GM19193 (cell line): ENCODE measurements around the gene TCF25.
A peak's percentile ranks its signal among the peaks of the same experiment; 100 is the strongest.

Experiments used
- POLR2A ChIP-seq: IDR thresholded peaks from 4 replicates; pipeline ENCODE4 v1.6.1; 2011; ENCODE audit not compliant: insufficient read depth, insufficient read length; ENCODE audit errors: extremely low read depth

The TCF25 gene

DNA sequence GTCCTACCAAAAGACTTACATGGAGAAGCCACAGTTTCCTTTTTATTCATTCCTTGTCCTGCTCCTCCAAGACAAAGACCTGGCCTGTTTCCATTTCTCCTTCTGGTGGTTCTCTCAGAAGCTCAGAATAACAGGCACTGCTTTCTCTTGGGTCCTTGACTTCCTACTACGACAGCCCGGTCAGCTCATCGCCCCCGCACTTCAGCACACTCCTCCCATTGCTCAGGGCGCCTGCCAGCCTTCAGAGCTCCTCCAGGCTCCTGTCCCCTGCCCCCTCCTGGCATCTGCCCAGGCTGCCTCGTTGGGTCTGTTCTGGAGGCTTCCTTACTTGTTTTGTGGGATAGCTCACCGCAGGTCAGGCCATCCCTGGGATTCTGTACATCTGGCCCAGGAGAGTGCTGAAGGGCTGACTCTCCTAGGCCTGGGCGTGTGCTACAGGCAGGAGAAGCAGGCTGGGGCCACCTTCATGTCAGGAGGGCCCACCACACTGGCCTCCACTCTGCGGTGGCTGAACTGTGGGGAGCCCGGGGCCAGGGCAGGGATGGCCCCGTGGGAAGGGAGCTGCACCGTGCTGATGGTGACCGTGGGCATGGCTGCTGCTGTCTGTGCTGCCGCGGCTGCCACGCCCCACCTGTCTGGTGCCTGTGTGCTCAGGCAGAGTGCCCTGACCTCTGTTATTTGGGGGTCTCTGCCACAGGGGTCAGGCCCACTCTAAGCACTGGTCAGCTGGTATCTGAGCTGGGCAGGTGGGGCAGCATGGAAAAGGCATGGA, 17.7 kb downstream of the TCF25 start:
- TF ChIP-seq POLR2A = no peak

DNA sequence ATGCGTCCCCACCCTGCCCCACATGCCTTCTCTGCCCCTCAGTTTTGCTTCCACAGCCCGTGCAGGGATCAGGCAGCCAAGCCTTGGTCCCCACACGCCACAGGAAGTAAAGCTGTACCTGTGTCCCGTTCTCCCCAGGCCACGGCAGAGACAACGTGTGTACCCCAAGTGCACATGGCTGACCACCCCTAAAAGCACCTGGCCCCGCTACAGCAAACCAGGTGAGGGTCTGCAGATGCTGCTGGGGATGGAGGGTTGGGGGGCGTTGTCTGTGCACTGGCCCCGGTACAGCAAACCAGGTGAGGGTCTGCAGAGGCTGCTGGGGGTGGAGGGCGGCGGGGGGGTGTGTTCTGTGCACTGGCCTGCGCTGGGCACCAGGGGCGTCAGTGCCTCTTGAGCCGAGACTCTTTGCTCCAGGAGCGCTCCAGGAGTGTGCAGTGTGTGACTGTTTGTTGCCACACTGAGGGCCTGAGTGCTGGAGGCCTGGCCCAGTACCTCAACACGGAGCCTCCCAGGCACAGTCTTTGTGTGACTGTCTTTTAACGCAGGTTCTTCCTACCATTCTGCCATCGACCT, 18.8 kb downstream of the TCF25 start:
- no peak for TF ChIP-seq POLR2A

DNA sequence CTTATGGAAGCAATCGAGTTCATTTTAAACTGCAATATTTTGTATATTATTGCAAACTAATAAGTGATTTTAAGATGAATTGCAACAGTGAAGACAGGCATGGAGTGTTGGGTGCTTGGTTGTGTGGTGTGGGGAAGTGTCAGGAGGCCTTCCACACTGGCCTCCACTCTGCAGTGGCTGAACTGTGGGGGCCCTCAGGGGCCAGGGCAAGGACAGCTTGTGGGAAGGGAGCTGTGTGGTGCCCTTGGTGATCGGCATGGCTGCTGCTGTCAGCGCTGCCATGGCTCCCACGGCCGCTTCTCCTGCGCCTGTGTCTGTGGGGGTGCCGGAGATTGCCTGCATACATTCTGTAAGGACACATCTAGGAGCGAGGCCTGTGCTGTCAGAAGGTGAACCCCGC, 19.2 kb downstream of the TCF25 start:
- TF ChIP-seq POLR2A = no peak

DNA sequence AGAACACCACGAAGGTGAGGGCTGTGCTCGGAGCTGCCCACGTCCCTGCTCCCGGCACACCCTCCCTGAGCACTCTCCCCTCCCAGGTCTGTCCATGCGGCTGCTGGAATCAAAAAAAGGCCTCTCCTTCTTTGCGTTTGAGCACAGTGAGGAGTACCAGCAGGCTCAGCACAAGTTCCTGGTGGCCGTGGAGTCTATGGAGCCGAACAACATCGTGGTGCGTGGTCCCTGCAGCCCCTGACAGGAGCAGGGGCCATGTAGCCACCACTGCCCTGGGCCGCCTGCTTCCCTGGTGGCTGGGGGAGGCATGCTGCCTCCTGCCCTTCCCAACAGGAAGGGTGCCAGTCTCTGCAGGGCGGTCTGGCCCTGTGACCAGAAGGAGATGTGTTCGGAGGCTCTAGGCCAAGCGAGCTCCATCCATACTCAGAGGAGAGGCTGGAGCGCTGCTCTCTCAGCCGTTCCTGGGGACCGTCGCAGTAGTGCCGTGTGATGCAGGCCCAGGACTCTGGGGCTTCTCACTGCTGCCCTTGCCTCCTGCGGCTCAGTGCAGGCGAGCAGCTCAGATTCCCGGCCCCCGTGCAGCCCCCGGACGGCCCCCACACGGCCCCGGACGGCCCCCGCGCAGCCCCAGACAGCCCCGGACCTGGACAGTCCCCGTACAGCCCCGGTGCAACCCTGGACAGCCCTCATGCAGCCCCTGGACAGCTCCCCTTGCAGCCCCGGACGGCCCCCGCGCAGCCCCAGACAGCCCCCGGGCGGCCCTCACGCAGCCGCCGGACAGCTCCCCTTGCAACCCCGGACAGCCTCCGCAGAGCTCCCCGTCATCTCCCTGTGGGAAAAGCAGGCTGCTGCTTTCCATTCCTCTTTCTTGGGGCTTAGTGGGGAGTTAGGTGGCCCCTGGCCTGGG, 20.5 kb downstream of the TCF25 start:
- no peak for TF ChIP-seq POLR2A

DNA sequence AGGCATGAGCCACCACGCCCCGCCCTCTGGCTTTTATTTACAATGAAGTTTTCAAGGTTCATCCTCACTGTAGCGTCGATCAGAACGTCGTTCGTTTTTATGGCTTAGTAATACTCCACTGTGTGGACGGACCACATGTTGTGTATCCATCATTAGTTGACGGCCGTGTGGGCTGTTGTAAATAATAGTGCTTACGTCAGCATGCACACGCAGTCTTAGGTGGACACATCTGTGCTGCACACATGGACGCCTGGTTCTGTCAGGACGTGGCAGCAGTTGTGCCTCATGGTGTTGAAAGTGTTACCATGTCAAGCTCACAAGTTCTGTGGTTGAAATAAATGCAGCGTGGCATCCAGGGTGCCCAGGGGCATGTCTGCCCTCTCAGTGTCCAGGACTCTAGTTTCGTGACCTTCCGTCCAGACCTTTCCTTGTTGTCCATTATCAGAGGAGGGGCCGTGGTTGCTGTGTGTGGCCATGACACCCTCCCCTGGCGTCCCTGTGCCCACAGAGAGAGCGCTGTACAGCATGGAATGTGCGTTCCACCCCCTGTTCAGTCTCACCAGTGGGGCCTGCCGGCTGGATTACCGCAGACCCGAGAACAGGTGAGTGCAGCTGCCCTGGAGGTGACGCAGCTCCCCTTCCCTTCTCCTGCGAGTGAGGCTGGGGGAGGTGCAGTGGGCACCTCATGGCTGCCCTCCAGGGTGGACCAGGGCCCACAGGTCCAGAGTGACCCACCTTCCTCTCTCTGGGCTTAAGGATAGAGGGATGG, 22.3 kb downstream of the TCF25 start:
- TF ChIP-seq POLR2A = no peak

DNA sequence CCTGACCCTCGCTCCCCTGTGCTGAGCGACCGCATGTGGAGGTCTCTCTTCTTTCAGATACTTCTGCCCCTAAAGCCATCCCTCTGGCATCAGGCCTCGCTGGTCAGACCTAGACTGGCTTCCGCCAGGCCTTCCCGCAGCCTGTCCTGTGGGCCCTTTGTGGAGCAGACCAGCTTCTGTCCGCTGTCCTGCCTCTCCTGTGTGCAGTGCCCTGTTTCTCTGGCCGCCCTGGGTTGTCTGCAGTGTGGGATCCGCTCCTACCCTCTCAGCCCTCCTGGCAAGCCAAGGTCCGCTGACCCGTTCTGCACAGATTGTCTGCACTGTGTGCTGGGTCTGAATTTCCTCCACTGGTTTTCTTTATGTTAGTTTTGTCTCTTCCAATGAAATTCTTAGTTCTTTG, 23.8 kb downstream of the TCF25 start:
- no peak for TF ChIP-seq POLR2A

DNA sequence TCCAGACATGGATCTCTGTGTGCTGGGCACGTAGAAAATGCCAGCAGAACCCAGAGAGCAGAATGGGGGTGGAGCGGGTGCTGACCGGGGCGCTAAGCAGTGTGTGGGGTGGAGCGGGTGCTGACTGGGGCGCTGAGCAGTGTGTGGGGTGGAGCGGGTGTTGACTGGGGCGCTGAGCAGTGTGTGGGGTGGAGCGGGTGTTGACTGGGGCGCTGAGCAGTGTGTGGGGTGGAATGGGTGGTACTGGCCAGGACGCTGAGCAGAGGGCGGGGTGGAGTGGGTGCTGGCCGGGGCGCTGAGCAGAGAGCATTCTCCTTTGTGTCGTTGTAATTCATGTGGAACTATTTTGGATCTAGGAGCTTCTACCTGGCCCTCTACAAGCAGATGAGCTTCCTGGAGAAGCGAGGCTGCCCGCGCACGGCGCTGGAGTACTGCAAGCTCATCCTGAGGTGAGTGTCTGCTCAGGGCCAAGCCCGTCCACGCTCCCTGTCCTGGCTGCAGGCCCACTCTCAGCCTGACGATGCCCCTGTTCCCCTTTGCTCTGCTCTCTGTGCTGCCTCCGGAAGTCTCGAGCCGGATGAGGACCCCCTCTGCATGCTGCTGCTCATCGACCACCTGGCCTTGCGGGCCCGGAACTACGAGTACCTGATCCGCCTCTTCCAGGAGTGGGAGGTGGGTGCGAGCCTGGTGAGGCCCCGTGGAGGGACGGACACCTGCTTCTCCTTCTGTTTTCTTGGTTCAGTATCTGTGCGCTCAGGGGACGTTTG, 25.0 kb downstream of the TCF25 start:
- TF ChIP-seq POLR2A = no peak

DNA sequence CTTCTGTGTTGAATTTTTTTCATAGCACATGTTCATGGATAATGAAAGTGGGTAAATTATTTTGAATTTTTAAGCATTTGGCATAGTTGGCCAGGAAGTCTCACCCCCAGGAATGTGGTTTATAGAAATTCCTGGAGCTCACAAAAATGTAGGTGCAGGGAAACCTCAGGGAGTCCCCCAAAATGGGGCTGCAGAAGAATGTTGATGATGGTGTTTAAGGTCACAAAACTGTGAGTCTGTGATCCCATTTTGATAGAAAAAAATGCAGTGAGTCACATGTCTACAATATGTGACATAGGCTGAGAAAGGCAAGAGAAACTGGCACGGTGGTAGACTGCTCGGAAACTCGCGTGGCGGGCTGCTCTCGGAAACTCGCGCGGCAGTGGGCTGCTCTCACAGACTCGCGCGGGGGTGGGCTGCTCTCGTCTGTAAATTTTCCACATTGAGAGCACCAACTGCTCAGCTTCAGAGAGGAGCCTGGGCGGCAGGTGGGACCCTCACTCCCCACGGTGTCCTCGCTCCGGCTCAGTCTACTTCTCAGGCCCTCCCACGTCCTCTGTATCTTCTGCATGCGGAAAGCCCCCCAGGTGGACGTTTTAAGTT, 26.6 kb downstream of the TCF25 start:
- TF ChIP-seq POLR2A = no peak

DNA sequence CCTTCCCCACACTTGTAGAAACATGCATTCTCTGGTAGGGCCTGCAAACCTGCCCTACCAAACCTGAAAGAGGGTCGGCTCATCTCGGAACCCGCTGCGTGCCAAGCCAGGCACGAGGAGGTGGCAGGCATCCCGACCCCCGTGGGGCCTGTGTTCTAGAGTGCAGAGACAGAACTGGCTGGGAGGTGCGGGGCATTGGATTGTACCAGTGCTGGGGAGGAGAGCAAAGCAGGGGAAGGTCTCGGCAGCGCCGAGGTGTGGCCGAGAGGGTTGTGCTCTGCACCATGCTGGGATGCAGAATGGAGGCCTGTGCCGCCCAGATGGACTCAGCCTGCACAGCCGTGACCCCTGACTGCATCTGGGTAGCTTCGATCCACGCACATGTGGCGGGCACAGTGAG, 27.5 kb downstream of the TCF25 start:
- TF ChIP-seq POLR2A = no peak

DNA sequence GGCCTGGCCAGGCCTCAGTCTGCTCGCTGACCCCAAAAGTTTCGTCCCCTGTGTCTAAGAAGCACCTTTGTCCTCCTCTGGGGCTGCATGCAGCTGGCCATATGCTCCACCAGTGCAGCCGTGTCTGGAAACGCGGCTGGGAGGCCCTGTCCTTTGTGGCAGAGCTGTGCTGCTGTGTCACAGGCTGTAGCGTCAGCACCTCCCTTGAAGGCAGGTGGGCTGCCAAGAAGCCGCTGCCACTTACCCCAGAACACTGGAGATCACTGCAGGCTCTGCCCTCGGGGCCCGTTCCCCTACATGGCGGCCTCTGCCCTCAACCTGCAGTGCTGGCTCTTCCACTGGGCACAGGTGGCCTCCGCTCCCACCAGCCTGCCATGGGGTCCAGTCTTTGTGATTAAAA, 29.6 kb downstream of the TCF25 start:
- no peak for TF ChIP-seq POLR2A

DNA sequence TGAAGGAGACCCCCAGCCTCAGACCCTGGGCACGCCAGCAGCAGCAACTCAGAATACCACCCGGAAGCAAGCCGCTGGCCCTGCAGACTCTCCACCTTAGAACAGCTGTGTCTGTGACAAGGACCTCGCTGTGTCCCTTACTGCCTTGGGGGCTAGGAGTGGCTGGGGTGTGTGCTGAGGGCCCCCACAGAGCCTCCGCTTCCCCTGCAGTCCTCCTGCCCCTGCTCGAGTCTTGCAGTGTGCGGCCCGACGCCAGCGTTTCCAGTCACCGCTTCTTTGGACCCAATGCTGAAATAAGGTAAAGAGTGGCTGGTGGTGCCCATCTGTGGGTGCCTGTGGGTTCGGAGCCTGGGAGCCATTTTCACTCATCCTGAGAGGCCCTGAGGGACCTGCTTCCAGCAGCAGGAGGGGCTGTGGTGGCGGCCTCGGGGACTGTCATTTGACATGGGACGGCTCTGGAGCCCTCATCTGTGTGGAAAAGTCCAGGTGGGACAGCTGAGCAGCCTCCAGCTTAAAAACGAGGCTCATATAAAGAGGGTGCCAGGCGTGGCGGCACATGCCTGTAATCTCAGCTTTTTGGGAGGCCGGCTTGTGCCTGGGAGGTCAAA, 30.6 kb downstream of the TCF25 start:
- TF ChIP-seq POLR2A = no peak

DNA sequence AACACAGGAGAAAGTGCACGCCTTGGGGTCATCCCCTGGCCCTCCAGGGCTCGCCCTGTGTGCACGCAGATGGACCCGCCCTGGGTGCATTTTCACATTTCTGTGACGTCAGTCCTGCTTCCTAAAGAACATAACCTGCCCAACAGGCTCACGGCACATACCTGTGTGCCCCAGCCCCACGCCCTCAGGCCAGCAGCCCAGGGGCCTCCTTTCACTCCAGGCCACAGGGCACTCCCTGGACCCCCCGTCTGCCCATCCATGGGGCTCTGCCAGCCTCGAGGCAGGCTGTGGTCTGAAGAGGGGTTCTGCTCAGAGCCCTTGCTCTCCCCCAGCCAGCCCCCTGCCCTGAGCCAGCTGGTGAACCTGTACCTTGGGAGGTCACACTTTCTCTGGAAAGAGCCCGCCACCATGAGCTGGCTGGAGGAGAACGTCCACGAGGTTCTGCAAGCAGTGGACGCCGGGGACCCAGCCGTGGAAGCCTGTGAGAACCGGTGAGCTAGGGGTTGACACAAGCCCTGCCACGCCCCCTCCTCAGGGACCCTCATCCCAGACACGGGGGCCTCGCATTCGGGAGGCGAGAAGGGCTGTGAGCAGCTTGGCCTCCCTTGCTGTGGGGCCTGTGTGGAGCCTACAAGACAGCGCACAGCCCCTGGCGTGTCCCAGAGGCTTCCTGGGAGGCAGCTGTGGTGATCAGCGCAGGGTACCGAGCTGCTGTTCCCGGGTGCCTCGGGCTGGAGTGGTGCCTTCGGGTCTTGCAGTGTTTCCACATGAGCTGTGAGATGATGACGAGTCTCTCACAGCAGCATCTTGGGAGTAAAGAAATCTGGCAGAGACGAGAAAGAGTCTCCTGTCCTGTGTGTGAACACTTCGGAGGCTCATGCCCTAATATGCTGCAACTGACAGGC, 31.5 kb downstream of the TCF25 start:
- no peak for TF ChIP-seq POLR2A

DNA sequence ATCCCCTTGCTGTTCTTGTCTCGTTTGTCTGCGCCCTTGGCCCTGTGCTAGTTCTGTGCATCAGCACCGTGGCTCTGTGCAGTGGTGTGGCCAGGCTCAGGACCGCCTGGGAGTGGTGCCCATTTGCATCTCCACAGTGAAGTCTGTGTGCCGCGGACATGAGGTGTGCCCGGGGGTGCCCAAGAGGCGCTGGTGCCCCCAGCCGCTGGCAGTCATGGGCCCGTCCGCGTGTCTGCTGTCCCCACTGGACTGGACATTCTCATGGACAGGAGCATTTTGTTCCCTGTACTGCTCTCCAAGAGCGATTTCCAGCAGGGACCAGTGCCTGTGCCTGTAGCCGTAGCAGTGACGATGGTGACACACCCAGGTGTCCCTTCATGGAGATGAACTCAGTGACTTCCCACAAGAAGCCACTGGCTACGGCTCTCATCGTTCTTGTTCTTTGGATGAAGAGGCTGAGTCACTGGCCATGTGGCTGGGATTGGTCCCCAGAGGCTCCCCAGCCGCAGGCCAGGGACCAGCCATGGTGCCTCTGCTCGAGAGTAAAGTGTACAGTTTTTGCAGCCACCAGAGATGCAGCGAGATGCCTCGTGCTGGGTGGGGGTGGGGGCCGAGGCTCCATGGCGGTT, 32.2 kb downstream of the TCF25 start:
- TF ChIP-seq POLR2A = peak; percentile 33
